HepG2 (cell line): Measurements from ENCODE around the gene SHC3. TPM values are rescaled to one million over a fixed set of nuclear protein-coding genes. Genes with fewer than 3 reads are reported as not detected.

Source experiments
- ATAC-seq: fragments of 200-7000 bp; cut with Tn5 transposase; 3 replicates; pipeline ENCODE4 v1.9.1; 2020; ENCODE audit warnings: mild to moderate bottlenecking, moderate library complexity
- BruUV-seq: library from RNA; stranded (reverse); fragments of 400-500 nt; replicated peaks from 2 replicates; lab custom pipeline; 2021; lab: Mats Ljungman, UMichigan
- CTCF ChIA-PET: fragments of 300-600 bp; formaldehyde crosslinking; extraction: SDS; loops from one replicate; lab custom pipeline; 2021; ENCODE audit warnings: low total read pairs, inconsistent platforms, low intra/inter-chr PET ratio; lab: Yijun Ruan, JAX
- POLR2A ChIA-PET: fragments of 350-600 bp; sonication (Branson Sonifier 250); formaldehyde crosslinking; loops from one replicate; lab custom pipeline; 2020; ENCODE audit warnings: antibody characterized with exemption, inconsistent platforms; lab: Yijun Ruan, JAX
- DNase-seq: peaks from one replicate; pipeline ENCODE4 v3.0.0-alpha.2; 2015; ENCODE audit warnings: low spot score
- FAIRE-seq: peaks from 3 replicates; lab custom pipeline; 2011; peaks lifted over from hg19 to GRCh38; lab: Jason Lieb, UNC
- H2AFZ ChIP-seq: one replicate; pipeline ENCODE4 v1.6.1; 2011; ENCODE audit warnings: low read length, inconsistent platforms
- H3K27ac ChIP-seq: fragments of 300-600 bp; 3 replicates; pipeline ENCODE4 v1.8.0; 2011; ENCODE audit warnings: mixed run types, mild to moderate bottlenecking, mixed read lengths, low read length, inconsistent platforms; ENCODE audit not compliant: insufficient read depth; ENCODE audit errors: extremely low read length
- H3K27me3 ChIP-seq, 2 experiments: fragments of 200-600 bp in 1 of 2; 2 replicates in 1 of 2; 3 replicates in 1 of 2; pipeline versions ENCODE4 v1.6.0 to v1.8.0; 2011; ENCODE audit warnings: low read length in 2 of 2, mild to moderate bottlenecking in 2 of 2, moderate library complexity in 2 of 2, inconsistent platforms in 1 of 2; ENCODE audit not compliant: insufficient read depth in 2 of 2, control insufficient read depth in 1 of 2
- H3K36me3 ChIP-seq, 2 experiments: fragments of 200-600 bp in 1 of 2; replicated peaks in 1 of 2; 2 replicates in 1 of 2; 3 replicates in 1 of 2; pipeline versions ENCODE4 v1.5.1 to v1.8.0; 2011; ENCODE audit warnings: low read length in 2 of 2, inconsistent platforms in 1 of 2; ENCODE audit not compliant: insufficient read depth in 2 of 2, control insufficient read depth in 1 of 2
- H3K4me1 ChIP-seq: 2 replicates; pipeline ENCODE4 v1.5.1; 2012; ENCODE audit warnings: low read length, inconsistent platforms; ENCODE audit not compliant: insufficient read depth
- H3K4me2 ChIP-seq: 2 replicates; pipeline ENCODE4 v1.6.0; 2011; ENCODE audit warnings: low read depth, low read length, inconsistent platforms
- H3K4me3 ChIP-seq, 3 experiments: fragments of 200-600 bp in 1 of 3; sonication (generic), shearing (Covaris generic) in 1 of 3; replicated peaks in 1 of 3; 2 replicates each; pipeline ENCODE4 v1.5.1; 2011 to 2016; ENCODE audit warnings: low read length in 3 of 3, inconsistent platforms in 2 of 3, low read depth in 2 of 3, mild to moderate bottlenecking in 2 of 3, control low read depth in 1 of 3, mixed read lengths in 1 of 3; ENCODE audit not compliant: insufficient read depth in 1 of 3
- H3K79me2 ChIP-seq: one replicate; pipeline ENCODE4 v1.6.1; 2011; ENCODE audit warnings: low read length, inconsistent platforms; ENCODE audit not compliant: insufficient read depth
- H3K9ac ChIP-seq: 2 replicates; pipeline ENCODE4 v1.6.0; 2011; ENCODE audit warnings: mild to moderate bottlenecking, low read depth, low read length, inconsistent platforms; ENCODE audit not compliant: insufficient read depth
- H3K9me3 ChIP-seq: 2 replicates; pipeline ENCODE4 v1.5.1; 2012; ENCODE audit warnings: mild to moderate bottlenecking, low read length
- H4K20me1 ChIP-seq: 2 replicates; pipeline ENCODE4 v1.6.0; 2011; ENCODE audit warnings: inconsistent platforms, mild to moderate bottlenecking, low read length, moderate library complexity; ENCODE audit not compliant: insufficient read depth
- ARNTL ChIP-seq: sonication (generic); formaldehyde crosslinking; IDR thresholded peaks from 2 replicates; pipeline ENCODE4 v1.4.0; 2020; ENCODE audit warnings: mild to moderate bottlenecking, missing genetic modification reagents
- BRD4 ChIP-seq: sonication (generic); formaldehyde crosslinking; IDR thresholded peaks from 2 replicates; pipeline ENCODE4 v1.4.0; 2020; ENCODE audit warnings: missing genetic modification reagents
- FOSL2 ChIP-seq: sonication (generic); formaldehyde crosslinking; IDR thresholded peaks from 2 replicates; pipeline ENCODE4 v1.4.0; 2020; ENCODE audit warnings: missing genetic modification reagents
- FOXC1 ChIP-seq: sonication (generic); formaldehyde crosslinking; IDR thresholded peaks from 2 replicates; pipeline ENCODE4 v1.8.0; 2022; ENCODE audit warnings: mild to moderate bottlenecking, missing genetic modification reagents, borderline replicate concordance
- JUNB ChIP-seq: sonication (generic); formaldehyde crosslinking; IDR thresholded peaks from 2 replicates; pipeline ENCODE4 v1.8.0; 2022; ENCODE audit warnings: missing genetic modification reagents, mild to moderate bottlenecking, borderline replicate concordance
- MED8 ChIP-seq: sonication (generic); formaldehyde crosslinking; IDR thresholded peaks from 2 replicates; pipeline ENCODE4 v1.8.1; 2023; ENCODE audit warnings: mild to moderate bottlenecking, missing genetic modification reagents; ENCODE audit not compliant: insufficient replicate concordance
- NFATC3 ChIP-seq: sonication (generic); formaldehyde crosslinking; IDR thresholded peaks from 2 replicates; pipeline ENCODE4 v1.5.1; 2020; ENCODE audit warnings: mild to moderate bottlenecking, missing genetic modification reagents
- ZFP37 ChIP-seq: sonication (generic); formaldehyde crosslinking; IDR thresholded peaks from 2 replicates; pipeline ENCODE4 v1.4.0; 2020; ENCODE audit warnings: missing genetic modification reagents, borderline replicate concordance
- ZNF773 ChIP-seq: sonication (generic); formaldehyde crosslinking; IDR thresholded peaks from 2 replicates; pipeline ENCODE4 v1.4.0; 2020; ENCODE audit warnings: missing genetic modification reagents, borderline replicate concordance
- WGBS: methylation state at CpG from one replicate; pipeline ENCODE4 v1.1.6; 2017; ENCODE audit warnings: low lambda C conversion rate; 5-methylcytosine and 5-hydroxymethylcytosine counted together
- in situ Hi-C: cut with HindIII; loops from 2 replicates; pipeline ENCODE4 v1.10.0; 2017; ENCODE audit warnings: low pct_unique_long_range_greater_than_20kb; ENCODE audit not compliant: extremely low pct_ligation_motif_present
- intact Hi-C: fragments of 100-400 bp; cut with micrococcal nuclease; formaldehyde crosslinking; loops from one replicate; pipeline ENCODE4 v1.10.0; 2022; ENCODE audit not compliant: unreplicated experiment
- polyA plus RNA-seq, 8 experiments: library from polyadenylated mRNA; depleted of rRNA in 3 of 8; stranded (reverse) in 7 of 8; unstranded in 1 of 8; fragments of >200 nt; fragmentation: Illumina TruSeq in 4 of 8; extraction: Trizol in 4 of 8; gene quantifications; 2 replicates each; pipeline versions ENCODE4 v1.2.1 to v1.2.3, GENCODE V29; 2011 to 2016; ENCODE audit warnings: low read depth in 4 of 8, missing spikeins in 1 of 8, mixed read lengths in 1 of 8; ENCODE audit not compliant: insufficient read depth in 1 of 8
- total RNA-seq, 5 experiments: library from RNA; depleted of rRNA; stranded (reverse); fragments of >200 nt; fragmentation: Illumina TruSeq; extraction: Trizol; gene quantifications; 2 replicates each; pipeline ENCODE4 v1.2.3, GENCODE V29; 2016; ENCODE audit warnings: low read depth in 1 of 5
- TF ChIP-seq, protein P1 (sequence below): IDR thresholded peaks from 2 replicates; pipeline ENCODE4 v1.6.1; 2016; ENCODE audit warnings: missing biosample characterization, missing genetic modification reagents, low read depth
- TF ChIP-seq, protein P2 (sequence below): fragments of 450-650 bp; IDR thresholded peaks from 2 replicates; pipeline ENCODE4 v1.6.1; 2016
- TF ChIP-seq, protein P3 (sequence below): IDR thresholded peaks from 2 replicates; pipeline ENCODE4 v1.6.1; 2012; ENCODE audit warnings: low read depth, low read length, improper control_type of control experiment

SHC3 gene
- total and polyA plus RNA-seq, 2 of the 13 experiments (the other 11 are each of a cell fraction or from before 2014, with no cell fraction given), result 0.09 to 0.89 TPM

DNA sequence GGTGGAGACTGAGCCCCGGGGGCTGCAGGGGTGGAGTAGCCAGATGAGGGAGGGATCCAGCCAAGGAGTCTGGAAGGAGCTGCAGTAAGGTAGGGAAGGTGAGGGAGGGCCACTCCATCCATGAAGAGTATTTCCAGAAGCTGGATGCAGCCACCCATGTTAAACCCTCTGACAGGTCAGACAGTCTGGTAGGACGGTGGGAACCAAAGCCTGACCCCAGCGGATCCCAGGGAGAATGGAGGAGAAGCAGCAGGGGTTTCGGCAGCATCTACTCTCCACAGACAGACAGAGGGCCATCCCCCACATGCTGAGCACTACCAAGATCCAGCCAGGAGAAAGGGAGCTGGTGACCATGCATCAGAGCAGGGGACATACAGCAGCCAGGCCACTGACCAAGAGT is 209.8 kb downstream of the SHC3 start (continued):
- TF ChIP-seq ZFP37 (no peak), FOSL2 (no peak)
- TF ChIP-seq, all 625 proteins: peak for 0

DNA sequence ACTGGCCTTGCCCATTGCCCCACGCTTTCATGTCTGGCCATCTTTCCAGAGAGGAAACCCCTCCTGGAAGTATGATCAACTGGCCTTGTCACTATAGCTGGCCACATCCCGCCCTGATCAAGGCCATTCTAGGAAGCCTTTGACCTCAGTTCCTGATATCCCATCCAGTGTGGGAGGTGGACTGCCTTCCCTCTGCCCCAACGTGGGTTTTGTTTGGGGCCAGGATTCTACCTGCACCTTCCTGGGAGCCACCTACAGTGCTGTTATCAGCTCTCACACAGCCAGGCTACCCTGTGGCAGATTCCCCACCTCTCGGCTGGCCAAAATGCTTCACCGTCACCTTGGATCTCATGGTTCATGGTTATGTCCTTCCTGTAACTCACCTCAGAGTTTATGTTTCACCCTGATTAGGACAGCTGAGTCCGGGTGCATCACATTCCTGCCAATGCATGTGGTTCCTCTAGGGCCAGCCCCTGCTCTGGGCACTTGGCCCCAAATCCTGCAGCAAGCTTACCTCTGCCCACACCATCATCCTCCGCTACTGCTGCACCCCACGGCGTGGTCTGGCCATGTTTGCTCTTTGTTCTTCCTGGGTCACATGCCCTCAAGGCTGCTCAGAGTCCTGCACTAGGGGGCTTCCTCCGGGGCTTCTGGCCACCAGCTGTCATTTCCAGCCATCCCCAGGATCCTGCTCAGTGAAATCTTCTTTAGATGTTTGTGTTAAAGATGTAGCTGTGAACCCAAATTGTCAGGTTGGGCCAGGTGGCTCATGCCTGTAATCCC is 211.5 kb downstream of the SHC3 start:
- ATAC-seq (no peak), FAIRE-seq (no peak), DNase-seq (no peak)
- CTCF ChIA-PET, result no interaction called here
- 16% methylated on average over 10 of the region's 10 CpGs for WGBS
- H3K27ac ChIP-seq, result no peak overlapping the region
- no peak overlapping the region for H3K4me3 ChIP-seq
- POLR2A ChIA-PET, result no interaction called here
- intact Hi-C loops (no loop called here), in situ Hi-C loops (no loop called here)
- no peaks in the 10 kb centered on the region for H3K36me3 ChIP-seq
- no peak overlapping the region for H2AFZ ChIP-seq
- no peaks in the 10 kb centered on the region for H4K20me1 ChIP-seq
- H3K27me3 ChIP-seq, result 0 out of 5 replicates have a peak, but pooled peaks cover 0 to 7% of the 10 kb centered on the region in 2 experiments
- H3K9ac ChIP-seq, result no peak overlapping the region
- no peak overlapping the region for H3K4me2 ChIP-seq
- H3K4me1 ChIP-seq, result no peaks in the 10 kb centered on the region
- H3K9me3 ChIP-seq, result no peaks in the 10 kb centered on the region
- no TSS peak for BruUV-seq
- no peak for TF ChIP-seq BRD4
- H3K79me2 ChIP-seq, result no peaks in the 10 kb centered on the region

DNA sequence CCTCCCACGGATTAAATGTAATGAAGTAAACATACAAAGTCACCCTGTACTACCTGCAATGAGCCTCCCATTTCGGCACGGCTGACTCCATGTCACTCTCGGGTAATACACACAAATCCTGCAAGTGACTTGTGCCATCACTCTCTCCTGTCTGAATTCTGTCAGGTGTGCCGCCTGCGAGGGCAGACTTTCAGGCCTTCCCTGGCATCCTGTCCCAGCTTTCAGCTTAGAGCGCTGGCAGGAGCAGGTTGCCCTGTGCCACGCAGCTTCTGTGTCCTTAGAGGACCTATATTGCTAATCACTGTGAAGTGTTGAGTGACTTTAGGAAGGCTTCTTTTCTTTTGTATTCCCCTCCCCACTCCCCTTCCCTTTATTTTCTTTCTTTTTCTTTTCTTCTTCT is 213.1 kb downstream of the SHC3 start:
- CTCF ChIA-PET, result no interaction called here
- POLR2A ChIA-PET, result no interaction called here
- Histone ChIP-seq H3K79me2 (no peaks in the 10 kb centered on the region), H4K20me1 (no peaks in the 10 kb centered on the region), H3K27me3 (0 out of 5 replicates have a peak, but pooled peaks cover 0 to 7% of the 10 kb centered on the region in 2 experiments), H3K9ac (no peak overlapping the region), H3K9me3 (no peaks in the 10 kb centered on the region), H3K36me3 (no peaks in the 10 kb centered on the region), H3K4me1 (no peaks in the 10 kb centered on the region), H2AFZ (no peak overlapping the region), H3K27ac (no peak overlapping the region), H3K4me2 (no peak overlapping the region), H3K4me3 (no peak overlapping the region)
- DNase-seq (no peak), FAIRE-seq (no peak), ATAC-seq (no peak)
- no TSS peak for BruUV-seq
- in situ Hi-C loops, result no loop called here
- intact Hi-C loops, result no loop called here
- 25% methylated on average over 8 of the region's 8 CpGs for WGBS
- TF ChIP-seq MED8 (CRISPR knock-in tag), result no peak
- TF ChIP-seq, protein P1, sequence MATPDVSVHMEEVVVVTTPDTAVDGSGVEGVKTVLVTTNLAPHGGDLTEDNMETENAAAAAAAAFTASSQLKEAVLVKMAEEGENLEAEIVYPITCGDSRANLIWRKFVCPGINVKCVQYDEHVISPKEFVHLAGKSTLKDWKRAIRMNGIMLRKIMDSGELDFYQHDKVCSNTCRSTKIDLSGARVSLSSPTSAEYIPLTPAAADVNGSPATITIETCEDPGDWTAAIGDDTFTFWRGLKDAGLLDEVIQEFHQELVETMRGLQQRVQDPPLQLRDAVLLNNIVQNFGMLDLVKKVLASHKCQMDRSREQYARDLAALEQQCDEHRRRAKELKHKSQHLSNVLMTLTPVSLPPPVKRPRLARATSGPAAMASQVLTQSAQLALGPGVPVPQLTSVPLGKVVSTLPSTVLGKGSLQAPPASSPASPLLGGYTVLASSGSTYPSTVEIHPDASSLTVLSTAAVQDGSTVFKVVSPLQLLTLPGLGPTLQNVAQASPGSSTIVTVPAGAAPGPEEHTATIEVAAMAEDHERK (CRISPR knock-in tag), result no peak
- no peak for TF ChIP-seq FOXC1 (CRISPR knock-in tag)
- TF ChIP-seq JUNB, result no peak
- TF ChIP-seq, protein P2, sequence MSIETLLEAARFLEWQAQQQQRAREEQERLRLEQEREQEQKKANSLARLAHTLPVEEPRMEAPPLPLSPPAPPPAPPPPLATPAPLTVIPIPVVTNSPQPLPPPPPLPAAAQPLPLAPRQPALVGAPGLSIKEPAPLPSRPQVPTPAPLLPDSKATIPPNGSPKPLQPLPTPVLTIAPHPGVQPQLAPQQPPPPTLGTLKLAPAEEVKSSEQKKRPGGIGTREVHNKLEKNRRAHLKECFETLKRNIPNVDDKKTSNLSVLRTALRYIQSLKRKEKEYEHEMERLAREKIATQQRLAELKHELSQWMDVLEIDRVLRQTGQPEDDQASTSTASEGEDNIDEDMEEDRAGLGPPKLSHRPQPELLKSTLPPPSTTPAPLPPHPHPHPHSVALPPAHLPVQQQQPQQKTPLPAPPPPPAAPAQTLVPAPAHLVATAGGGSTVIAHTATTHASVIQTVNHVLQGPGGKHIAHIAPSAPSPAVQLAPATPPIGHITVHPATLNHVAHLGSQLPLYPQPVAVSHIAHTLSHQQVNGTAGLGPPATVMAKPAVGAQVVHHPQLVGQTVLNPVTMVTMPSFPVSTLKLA, result no peak
- no peak for TF ChIP-seq ZNF773
- TF ChIP-seq NFATC3 (CRISPR knock-in tag), result no peak
- TF ChIP-seq ARNTL, result no peak
- TF ChIP-seq, protein P3, sequence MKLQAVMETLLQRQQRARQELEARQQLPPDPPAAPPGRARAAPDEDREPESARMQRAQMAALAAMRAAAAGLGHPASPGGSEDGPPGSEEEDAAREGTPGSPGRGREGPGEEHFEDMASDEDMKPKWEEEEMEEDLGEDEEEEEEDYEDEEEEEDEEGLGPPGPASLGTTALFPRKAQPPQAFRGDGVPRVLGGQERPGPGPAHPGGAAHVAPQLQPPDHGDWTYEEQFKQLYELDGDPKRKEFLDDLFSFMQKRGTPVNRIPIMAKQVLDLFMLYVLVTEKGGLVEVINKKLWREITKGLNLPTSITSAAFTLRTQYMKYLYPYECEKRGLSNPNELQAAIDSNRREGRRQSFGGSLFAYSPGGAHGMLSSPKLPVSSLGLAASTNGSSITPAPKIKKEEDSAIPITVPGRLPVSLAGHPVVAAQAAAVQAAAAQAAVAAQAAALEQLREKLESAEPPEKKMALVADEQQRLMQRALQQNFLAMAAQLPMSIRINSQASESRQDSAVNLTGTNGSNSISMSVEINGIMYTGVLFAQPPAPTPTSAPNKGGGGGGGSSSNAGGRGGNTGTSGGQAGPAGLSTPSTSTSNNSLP, result no peak
